MM.1S (cell line): ENCODE data around the gene RRH.
"Not testable (repeated sequence)": the region's sequence is repeated elsewhere in the genome, so short reads cannot be mapped to it uniquely, and the experiment has no call there.

Experiments
- DNase-seq: peaks from one replicate; pipeline ENCODE4 v3.0.0-alpha.2; 2015
- H2AFZ ChIP-seq: fragments of 300-600 bp; sonication (generic); 2 replicates; pipeline ENCODE4 v1.6.0; 2016; ENCODE audit warnings: antibody characterized with exemption, low read length
- H3F3A ChIP-seq: fragments of 300-600 bp; sonication (generic); 2 replicates; pipeline ENCODE4 v1.6.1; 2016; ENCODE audit warnings: mild to moderate bottlenecking, antibody characterized with exemption, low read length, moderate library complexity, mixed read lengths; ENCODE audit not compliant: insufficient read depth
- H3K27ac ChIP-seq: fragments of 300-600 bp; sonication (generic); 2 replicates; pipeline ENCODE4 v1.5.1; 2016; ENCODE audit warnings: mild to moderate bottlenecking, low read length
- H3K27me3 ChIP-seq: fragments of 300-600 bp; sonication (generic); replicated peaks from 2 replicates; pipeline ENCODE4 v1.6.0; 2016; ENCODE audit warnings: low read length; ENCODE audit not compliant: insufficient read depth
- H3K36me3 ChIP-seq: fragments of 300-600 bp; sonication (generic); replicated peaks from 2 replicates; pipeline ENCODE4 v1.6.1; 2016; ENCODE audit warnings: mild to moderate bottlenecking, low read length, mixed read lengths; ENCODE audit not compliant: insufficient read depth
- H3K4me1 ChIP-seq: fragments of 300-600 bp; sonication (generic); 2 replicates; pipeline ENCODE4 v1.6.1; 2016; ENCODE audit warnings: low read length, mixed read lengths
- H3K4me2 ChIP-seq: fragments of 300-600 bp; sonication (generic); 2 replicates; pipeline ENCODE4 v1.6.0; 2016; ENCODE audit warnings: low read depth, low read length
- H3K4me3 ChIP-seq: fragments of 300-600 bp; sonication (generic); 2 replicates; pipeline ENCODE4 v1.5.1; 2016; ENCODE audit warnings: low read length, mixed read lengths
- H3K79me2 ChIP-seq: fragments of 300-600 bp; sonication (generic); 2 replicates; pipeline ENCODE4 v1.6.1; 2016; ENCODE audit warnings: mixed run types, low read length, mixed read lengths
- H3K9ac ChIP-seq: fragments of 300-600 bp; sonication (generic); 2 replicates; pipeline ENCODE4 v1.6.1; 2016; ENCODE audit warnings: low read length, mixed read lengths
- H3K9me2 ChIP-seq: fragments of 300-600 bp; sonication (generic); replicated peaks from 2 replicates; pipeline ENCODE4 v1.6.1; 2016; ENCODE audit warnings: mild to moderate bottlenecking, low read length, mixed read lengths; ENCODE audit not compliant: insufficient read depth
- H3K9me3 ChIP-seq: fragments of 300-600 bp; sonication (generic); replicated peaks from 2 replicates; pipeline ENCODE4 v1.6.1; 2016; ENCODE audit warnings: mild to moderate bottlenecking, low read length, mixed read lengths; ENCODE audit not compliant: insufficient read depth
- H4K20me1 ChIP-seq: fragments of 300-600 bp; sonication (generic); 2 replicates; pipeline ENCODE4 v1.6.1; 2016; ENCODE audit warnings: mild to moderate bottlenecking, low read length, moderate library complexity, mixed read lengths; ENCODE audit not compliant: insufficient read depth
- CTCF ChIP-seq: fragments of 300-600 bp; sonication (generic); IDR thresholded peaks from 2 replicates; pipeline ENCODE4 v1.5.1; 2016; ENCODE audit warnings: antibody characterized with exemption, low read length, mixed read lengths
- EZH2 ChIP-seq: fragments of 300-600 bp; sonication (generic); optimal IDR thresholded peaks from 2 replicates; pipeline ENCODE3; 2017; ENCODE audit warnings: low read depth, mild to moderate bottlenecking, antibody characterized with exemption, low read length, mixed read lengths
- EZH2phosphoT487 ChIP-seq: fragments of 300-600 bp; sonication (generic); IDR thresholded peaks from 2 replicates; pipeline ENCODE4 v1.6.1; 2018; ENCODE audit warnings: antibody characterized with exemption, low read length

The RRH gene

GRCh38 chr4:109875106-109875505, 47.3 kb downstream of the RRH start:
- Histone ChIP-seq H2AFZ (no peak overlapping the region), H3K4me2 (no peak overlapping the region), H3K36me3 (no peaks in the 10 kb centered on the region), H3K4me1 (0 out of 2 replicates have a peak, but pooled peaks cover 4% of the 10 kb centered on the region), H3K79me2 (no peaks in the 10 kb centered on the region), H3K9me2 (no peaks in the 10 kb centered on the region), H3K27ac (no peak overlapping the region), H4K20me1 (no peaks in the 10 kb centered on the region), H3K4me3 (no peak overlapping the region), H3K27me3 (no peaks in the 10 kb centered on the region), H3K9me3 (no peaks in the 10 kb centered on the region), H3F3A (no peaks in the 10 kb centered on the region), H3K9ac (no peak overlapping the region)
- no peak for TF ChIP-seq CTCF
- DNase-seq: no peak

GRCh38 chr4:109875553-109875952, 47.8 kb downstream of the RRH start:
- not testable (repeated sequence) for H3K27me3 ChIP-seq, DNase-seq, H3K27ac ChIP-seq, H3K79me2 ChIP-seq, H3K9ac ChIP-seq, H3K36me3 ChIP-seq, H3K4me1 ChIP-seq, H3K9me2 ChIP-seq, H3K9me3 ChIP-seq, H3K4me2 ChIP-seq, H2AFZ ChIP-seq, H4K20me1 ChIP-seq, H3F3A ChIP-seq, H3K4me3 ChIP-seq

- no peaks in the 10 kb centered on the region for H3K36me3 ChIP-seq
- no peak overlapping the region for H3K4me3 ChIP-seq
- no peaks in the 10 kb centered on the region for H3K9me3 ChIP-seq
- H3K4me1 ChIP-seq: 0 out of 2 replicates have a peak, but pooled peaks cover 4% of the 10 kb centered on the region
- H3F3A ChIP-seq: no peaks in the 10 kb centered on the region
- no peak overlapping the region for H3K4me2 ChIP-seq
- H2AFZ ChIP-seq: no peak overlapping the region
- DNase-seq: no peak
- no peaks in the 10 kb centered on the region for H3K79me2 ChIP-seq
- H3K9ac ChIP-seq: no peak overlapping the region
- H4K20me1 ChIP-seq: no peaks in the 10 kb centered on the region
- TF ChIP-seq EZH2: no peak
- TF ChIP-seq EZH2phosphoT487: no peak
- TF ChIP-seq CTCF: no peak
- H3K27ac ChIP-seq: no peak overlapping the region
- H3K9me2 ChIP-seq: no peaks in the 10 kb centered on the region
- H3K27me3 ChIP-seq: no peaks in the 10 kb centered on the region
Measured at GRCh38 chr4:109876634-109877265, 49.0 kb downstream of the RRH start.

- TF ChIP-seq CTCF (no peak), EZH2phosphoT487 (no peak), EZH2 (no peak)
- no peak for DNase-seq
- Histone ChIP-seq H3K4me2 (no peak overlapping the region), H3K79me2 (no peaks in the 10 kb centered on the region), H4K20me1 (no peaks in the 10 kb centered on the region), H3K9ac (no peak overlapping the region), H3F3A (no peaks in the 10 kb centered on the region), H2AFZ (no peak overlapping the region), H3K9me2 (no peaks in the 10 kb centered on the region), H3K4me3 (no peak overlapping the region), H3K4me1 (0 out of 2 replicates have a peak, but pooled peaks cover 4% of the 10 kb centered on the region), H3K9me3 (no peaks in the 10 kb centered on the region), H3K36me3 (no peaks in the 10 kb centered on the region), H3K27me3 (no peaks in the 10 kb centered on the region), H3K27ac (no peak overlapping the region)
Measured at GRCh38 chr4:109877400-109877799, 49.6 kb downstream of the RRH start.
